HFFc6 (cell line): ENCODE measurements around the gene DENND2C. TPM values are rescaled to one million over a fixed set of nuclear protein-coding genes. Genes with fewer than 3 reads are reported as not detected.

Experiments used
- DNase-seq: peaks from one replicate; pipeline ENCODE4 v3.0.0-alpha.2; 2018
- H3K27ac Mint-ChIP-seq: 2 replicates; pipeline ENCODE4 v1.8.0; 2020; ENCODE audit warnings: mild to moderate bottlenecking, mixed read lengths
- H3K27me3 Mint-ChIP-seq: 2 replicates; pipeline ENCODE4 v1.8.0; 2021; ENCODE audit warnings: mild to moderate bottlenecking, moderate library complexity, mixed read lengths; ENCODE audit not compliant: insufficient read depth
- H3K36me3 Mint-ChIP-seq: 2 replicates; pipeline ENCODE4 v1.8.0; 2021; ENCODE audit warnings: low read depth, mixed read lengths
- H3K4me1 Mint-ChIP-seq: 2 replicates; pipeline ENCODE4 v1.8.0; 2020; ENCODE audit warnings: low read depth, mixed read lengths
- H3K4me3 Mint-ChIP-seq: 2 replicates; pipeline ENCODE4 v1.8.0; 2020; ENCODE audit warnings: mild to moderate bottlenecking, moderate library complexity, mixed read lengths
- H3K9me3 Mint-ChIP-seq: 2 replicates; pipeline ENCODE4 v1.8.0; 2020; ENCODE audit warnings: mild to moderate bottlenecking, mixed read lengths
- CTCF ChIP-seq: fragments of 200-600 bp; sonication (generic); IDR thresholded peaks from 2 replicates; pipeline ENCODE4 v1.5.0; 2021; ENCODE audit warnings: antibody characterized with exemption, mild to moderate bottlenecking
- total RNA-seq, 6 experiments: library from RNA; stranded (reverse); fragmentation: NEBNext Ultra II Directional; extraction: Animal tissue kit (Norgen Biotek cat#: 25700); gene quantifications; 2 replicates in 1 of 6; 3 replicates in 5 of 6; pipeline ENCODE4 v1.2.3, GENCODE V29; 2021

The DENND2C gene
- total RNA-seq, 6 experiments from 2014 or later: 1.5 to 2.0 (median 1.8) TPM

GRCh38 chr1:114638910-114639309 is 30.9 kb downstream of the DENND2C start:
- Mint-ChIP-seq H3K9me3 (no peaks in the 10 kb centered on the region), H3K4me3 (no peak overlapping the region), H3K4me1 (no peaks in the 10 kb centered on the region), H3K27ac (no peak overlapping the region), H3K27me3 (no peaks in the 10 kb centered on the region), H3K36me3 (no peaks in the 10 kb centered on the region)
- no peak for TF ChIP-seq CTCF
- DNase-seq: no peak

GRCh38 chr1:114632427-114632826 is 37.4 kb downstream of the DENND2C start:
- H3K27ac Mint-ChIP-seq: no peak overlapping the region
- no peak for DNase-seq

GRCh38 chr1:114627107-114627506 is 42.7 kb downstream of the DENND2C start:
- no peak for TF ChIP-seq CTCF
- no peaks in the 10 kb centered on the region for H3K9me3 Mint-ChIP-seq
- no peaks in the 10 kb centered on the region for H3K36me3 Mint-ChIP-seq
- H3K27me3 Mint-ChIP-seq: peaks cover 1% of the 10 kb centered on the region
- no peak for DNase-seq
- H3K27ac Mint-ChIP-seq: no peak overlapping the region
- peaks cover 9% of the 10 kb centered on the region for H3K4me1 Mint-ChIP-seq
- no peak overlapping the region for H3K4me3 Mint-ChIP-seq

More at GRCh38 chr1:114632427-114632826, 37.4 kb downstream of the DENND2C start:
- peaks cover 1% of the 10 kb centered on the region for H3K27me3 Mint-ChIP-seq
- no peaks in the 10 kb centered on the region for H3K36me3 Mint-ChIP-seq
- TF ChIP-seq CTCF: no peak
- H3K9me3 Mint-ChIP-seq: no peaks in the 10 kb centered on the region
- H3K4me3 Mint-ChIP-seq: no peak overlapping the region
- H3K4me1 Mint-ChIP-seq: peaks cover 9% of the 10 kb centered on the region

GRCh38 chr1:114623364-114623763 is 46.5 kb downstream of the DENND2C start:
- DNase-seq: no peak
- H3K9me3 Mint-ChIP-seq: no peaks in the 10 kb centered on the region
- H3K4me3 Mint-ChIP-seq: no peak overlapping the region
- H3K4me1 Mint-ChIP-seq: peaks cover under 1% of the 10 kb centered on the region; the same call in 1 of the 2 replicates
- H3K27me3 Mint-ChIP-seq: no peaks in the 10 kb centered on the region
- no peak for TF ChIP-seq CTCF
- no peaks in the 10 kb centered on the region for H3K36me3 Mint-ChIP-seq
- H3K27ac Mint-ChIP-seq: no peak overlapping the region

- H3K9me3 Mint-ChIP-seq: no peaks in the 10 kb centered on the region
- H3K27me3 Mint-ChIP-seq: no peaks in the 10 kb centered on the region
- no peak for TF ChIP-seq CTCF
- no peak for DNase-seq
- H3K4me3 Mint-ChIP-seq: no peak overlapping the region
- no peaks in the 10 kb centered on the region for H3K36me3 Mint-ChIP-seq
- no peaks in the 10 kb centered on the region; the same call in 1 of the 2 replicates for H3K4me1 Mint-ChIP-seq
- H3K27ac Mint-ChIP-seq: no peak overlapping the region
These were observed 49.4 kb downstream of the DENND2C start for GRCh38 chr1:114620419-114620818.

GRCh38 chr1:114618606-114619005 is 51.2 kb downstream of the DENND2C start:
- H3K27ac Mint-ChIP-seq: no peak overlapping the region
- no peaks in the 10 kb centered on the region for H3K27me3 Mint-ChIP-seq
- no peaks in the 10 kb centered on the region for H3K9me3 Mint-ChIP-seq
- no peak for DNase-seq
- H3K4me3 Mint-ChIP-seq: no peak overlapping the region
- H3K36me3 Mint-ChIP-seq: no peaks in the 10 kb centered on the region
- H3K4me1 Mint-ChIP-seq: no peaks in the 10 kb centered on the region; the same call in 1 of the 2 replicates
- no peak for TF ChIP-seq CTCF
